H1 (cell line): ENCODE data around the gene LRATD1.

Experiments used
- KDM1A ChIP-seq: fragments of 200-600, 300-600 bp; sonication (generic); IDR thresholded peaks from 2 replicates; pipeline ENCODE4 v1.7.1; 2016; ENCODE audit warnings: mild to moderate bottlenecking, low read length, borderline replicate concordance
- TF ChIP-seq, protein P1 (sequence below), 3 experiments: IDR thresholded peaks; 1 replicate in 2 of 3; 2 replicates in 1 of 3; pipeline versions ENCODE4 v1.5.1 to v1.6.1; 2011; ENCODE audit warnings: low read length in 3 of 3, mild to moderate bottlenecking in 3 of 3, inconsistent platforms in 2 of 3, low read depth in 1 of 3, moderate library complexity in 1 of 3; ENCODE audit not compliant: insufficient read depth in 1 of 3; ENCODE audit errors: control extremely low read depth in 1 of 3

DNA sequence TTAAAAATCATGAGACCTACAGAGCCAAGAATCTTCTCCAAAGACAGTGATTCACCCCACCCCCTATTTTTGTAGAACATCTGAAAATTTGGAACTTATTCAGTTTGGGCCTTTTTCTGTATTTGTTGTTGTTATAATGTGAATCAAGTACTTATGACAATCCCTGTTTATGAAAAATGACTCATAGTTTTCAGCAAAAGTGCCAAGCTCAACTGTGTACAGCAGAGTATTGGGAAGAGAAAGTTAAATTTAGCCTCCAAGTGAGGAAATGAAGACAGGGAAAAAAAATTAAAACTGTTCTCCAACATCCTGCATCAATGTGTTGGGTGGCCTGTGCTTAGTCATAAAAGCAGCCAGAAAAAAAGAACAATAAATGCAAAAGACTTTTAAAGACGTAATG lies 46.2 kb downstream of the LRATD1 start:
- TF ChIP-seq, protein P1, sequence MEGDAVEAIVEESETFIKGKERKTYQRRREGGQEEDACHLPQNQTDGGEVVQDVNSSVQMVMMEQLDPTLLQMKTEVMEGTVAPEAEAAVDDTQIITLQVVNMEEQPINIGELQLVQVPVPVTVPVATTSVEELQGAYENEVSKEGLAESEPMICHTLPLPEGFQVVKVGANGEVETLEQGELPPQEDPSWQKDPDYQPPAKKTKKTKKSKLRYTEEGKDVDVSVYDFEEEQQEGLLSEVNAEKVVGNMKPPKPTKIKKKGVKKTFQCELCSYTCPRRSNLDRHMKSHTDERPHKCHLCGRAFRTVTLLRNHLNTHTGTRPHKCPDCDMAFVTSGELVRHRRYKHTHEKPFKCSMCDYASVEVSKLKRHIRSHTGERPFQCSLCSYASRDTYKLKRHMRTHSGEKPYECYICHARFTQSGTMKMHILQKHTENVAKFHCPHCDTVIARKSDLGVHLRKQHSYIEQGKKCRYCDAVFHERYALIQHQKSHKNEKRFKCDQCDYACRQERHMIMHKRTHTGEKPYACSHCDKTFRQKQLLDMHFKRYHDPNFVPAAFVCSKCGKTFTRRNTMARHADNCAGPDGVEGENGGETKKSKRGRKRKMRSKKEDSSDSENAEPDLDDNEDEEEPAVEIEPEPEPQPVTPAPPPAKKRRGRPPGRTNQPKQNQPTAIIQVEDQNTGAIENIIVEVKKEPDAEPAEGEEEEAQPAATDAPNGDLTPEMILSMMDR (IDR thresholded peaks at IDR 0.05; ENCODE audit: control extremely low read depth in 1 of 3, insufficient read depth in 1 of 3, low read depth in 1 of 3, low read length in 3 of 3) = no peak
- TF ChIP-seq KDM1A = no peak
